T-helper 1 cell (primary cell): ENCODE data around the gene EYA4.

ENCODE experiments used
- DNase-seq, 5 donors: peaks; one replicate each; pipeline ENCODE4 v3.0.0-alpha.2; 2012 to 2020

The EYA4 gene

DNA sequence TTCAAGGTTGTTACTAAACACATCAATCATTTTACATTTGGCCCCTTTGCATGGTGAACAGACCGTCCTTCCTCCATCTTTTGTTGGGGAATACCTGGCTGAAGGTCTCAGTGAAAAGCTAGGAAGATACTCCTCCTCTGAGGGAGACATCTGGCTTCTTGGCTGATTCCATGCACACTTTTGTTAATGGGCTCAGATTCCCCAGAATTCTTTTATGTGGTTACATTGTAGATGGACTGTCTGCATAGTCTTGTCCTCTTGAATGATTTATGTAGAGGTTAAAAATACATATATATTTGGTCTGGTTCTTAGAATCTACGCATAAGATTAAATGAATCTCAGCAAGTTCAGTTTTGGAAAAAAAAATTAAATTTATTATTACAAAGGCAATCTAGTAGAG, 167.0 kb downstream of the EYA4 start:
- DNase-seq: no peak

DNA sequence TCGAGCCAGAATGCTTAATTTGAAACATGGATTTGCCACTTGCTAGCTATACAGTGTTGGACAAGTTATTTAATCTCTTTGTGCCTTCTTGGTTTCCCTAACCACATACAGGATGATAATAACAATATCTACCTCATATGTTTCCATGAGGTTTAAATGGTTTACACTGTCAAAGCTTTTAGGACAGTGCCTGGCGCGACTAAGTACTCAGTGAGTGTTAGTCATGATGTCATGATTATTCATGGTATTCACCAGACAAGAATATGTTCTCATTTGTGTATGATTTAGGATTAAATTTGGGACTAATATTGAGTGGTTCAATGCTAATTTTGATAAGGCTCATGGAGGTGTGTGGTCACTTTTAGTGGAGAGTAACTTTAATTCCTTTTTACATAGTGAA, 167.4 kb downstream of the EYA4 start:
- no peak for DNase-seq

DNA sequence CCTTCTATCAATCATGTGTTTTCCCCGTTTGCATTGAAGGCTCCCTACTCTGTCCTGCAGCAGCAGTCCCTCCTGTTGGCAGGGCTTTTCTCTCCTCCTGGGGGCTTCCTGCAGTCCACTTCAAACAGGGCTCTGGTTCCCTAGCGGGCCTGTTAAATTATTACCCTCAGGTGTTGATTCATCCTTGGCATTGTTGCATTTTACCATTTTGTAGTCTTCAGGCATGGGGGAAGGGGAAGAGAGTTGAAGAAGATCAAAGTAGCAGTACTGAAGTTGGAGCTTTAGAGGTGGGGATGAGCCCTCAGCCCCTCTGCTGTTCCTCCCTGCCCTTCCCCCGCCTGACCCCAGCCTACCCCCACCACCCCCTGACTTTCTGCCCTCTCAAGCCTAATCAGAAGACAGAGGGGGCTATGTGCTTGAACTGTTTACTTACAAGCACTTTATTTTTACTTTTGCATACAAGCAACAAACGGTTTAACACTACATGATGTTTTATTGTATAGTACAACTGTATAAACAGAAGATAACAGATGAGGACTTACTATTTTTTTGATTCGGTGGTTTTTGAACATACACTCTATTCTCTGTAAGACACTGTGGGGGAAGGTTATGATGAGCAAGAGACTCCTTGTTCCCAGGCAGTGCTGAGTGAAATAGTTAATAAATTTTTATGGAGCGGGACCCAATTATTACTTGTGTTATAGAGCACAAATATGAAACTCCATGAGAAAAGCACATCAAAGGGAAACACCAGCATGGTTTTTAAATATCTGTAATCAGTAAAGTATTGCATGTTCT, 169.7 kb downstream of the EYA4 start:
- no peak for DNase-seq

DNA sequence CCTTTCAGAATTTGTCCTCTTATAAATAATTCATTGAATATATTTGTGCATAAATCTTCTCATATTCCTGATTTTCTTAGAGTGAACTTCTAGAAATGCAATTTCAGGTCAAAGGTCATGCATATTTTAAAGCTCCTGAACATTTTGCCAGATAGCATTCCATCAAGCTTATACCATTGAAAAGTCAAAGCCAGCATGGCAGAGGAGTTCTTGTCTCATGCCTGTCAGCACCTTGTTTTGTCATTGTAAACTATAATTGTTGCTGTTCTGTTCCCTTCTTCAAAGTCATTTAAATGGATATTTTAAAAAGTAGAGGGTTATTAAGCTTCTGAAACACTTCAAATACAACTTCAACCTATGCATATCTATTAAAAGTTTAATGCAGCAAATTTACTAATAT, 170.6 kb downstream of the EYA4 start:
- DNase-seq: no peak

DNA sequence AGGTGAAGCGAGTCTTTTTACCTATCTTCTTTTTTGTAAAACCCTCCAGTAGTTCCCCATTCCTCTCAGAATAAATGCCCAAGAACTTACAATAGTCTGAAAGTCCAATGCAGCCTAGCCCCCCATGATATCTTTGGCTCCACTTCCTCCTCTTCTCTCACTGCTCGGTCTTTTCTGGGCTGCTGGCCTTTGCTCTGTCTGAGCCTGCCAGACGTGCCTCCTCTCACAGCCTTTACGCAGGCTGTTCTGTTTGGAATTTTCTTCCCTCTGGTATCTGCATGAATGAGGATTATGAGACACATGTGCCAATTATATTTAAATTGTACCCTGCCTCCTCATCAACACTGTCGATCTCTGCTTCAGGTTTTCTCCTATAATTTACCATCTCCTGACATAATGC, 174.1 kb downstream of the EYA4 start:
- DNase-seq: no peak

DNA sequence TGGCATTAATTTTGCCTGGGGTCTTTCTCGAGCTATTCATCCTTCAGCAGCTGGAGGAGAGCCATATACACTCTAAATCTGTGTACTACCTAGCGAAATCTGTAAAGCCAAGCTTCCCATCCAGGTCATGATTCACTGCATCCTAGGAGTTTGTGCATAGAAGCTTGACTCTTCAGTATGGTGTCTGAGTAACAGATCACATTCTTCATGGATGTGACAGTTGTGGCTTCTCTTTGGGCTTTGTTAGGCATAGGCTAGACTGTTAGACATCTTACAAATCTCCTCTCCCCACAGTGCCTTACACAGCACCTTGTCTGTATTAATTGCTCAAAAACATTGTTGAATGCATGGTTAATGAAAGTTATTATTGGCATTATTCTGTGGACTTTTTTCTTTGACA, 177.0 kb downstream of the EYA4 start:
- DNase-seq: no peak

DNA sequence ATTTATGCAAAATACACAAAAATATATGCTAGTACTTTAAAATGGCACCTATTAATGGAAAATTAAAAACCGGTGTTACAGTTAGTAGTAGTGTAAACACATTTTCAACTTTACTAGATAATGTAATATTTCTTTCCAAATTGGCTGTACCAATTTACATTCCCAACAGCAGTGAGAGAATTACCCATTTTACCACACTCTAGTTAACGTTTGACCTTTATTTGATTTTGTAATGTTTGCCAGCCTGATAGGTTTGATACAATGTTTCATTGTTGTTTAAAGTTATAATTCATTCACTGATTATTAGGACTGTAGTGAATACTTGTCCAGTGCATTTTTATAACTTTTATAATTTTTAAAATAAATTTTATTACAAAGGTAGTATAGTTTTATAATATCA, 182.1 kb downstream of the EYA4 start:
- no peak for DNase-seq

DNA sequence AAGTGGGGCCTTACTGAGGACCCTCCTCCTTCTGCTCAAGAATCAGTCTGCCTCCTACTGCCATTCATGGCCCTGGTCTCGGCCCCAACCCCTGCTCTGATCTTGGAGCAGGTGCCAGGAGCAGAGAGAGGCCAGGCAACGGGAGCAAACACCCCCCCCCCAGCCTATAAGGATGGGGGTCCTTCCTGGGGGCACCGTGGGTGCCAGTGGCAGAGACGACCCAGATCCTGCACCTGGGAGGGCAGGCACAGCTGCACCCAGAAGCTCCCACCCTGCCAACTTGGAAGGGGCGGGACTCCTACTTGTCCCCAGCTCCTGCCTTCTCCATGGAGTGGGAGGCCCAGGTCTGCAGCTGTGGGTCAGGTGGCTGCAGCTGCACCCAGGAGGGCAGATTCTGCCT, 183.2 kb downstream of the EYA4 start:
- DNase-seq: no peak

DNA sequence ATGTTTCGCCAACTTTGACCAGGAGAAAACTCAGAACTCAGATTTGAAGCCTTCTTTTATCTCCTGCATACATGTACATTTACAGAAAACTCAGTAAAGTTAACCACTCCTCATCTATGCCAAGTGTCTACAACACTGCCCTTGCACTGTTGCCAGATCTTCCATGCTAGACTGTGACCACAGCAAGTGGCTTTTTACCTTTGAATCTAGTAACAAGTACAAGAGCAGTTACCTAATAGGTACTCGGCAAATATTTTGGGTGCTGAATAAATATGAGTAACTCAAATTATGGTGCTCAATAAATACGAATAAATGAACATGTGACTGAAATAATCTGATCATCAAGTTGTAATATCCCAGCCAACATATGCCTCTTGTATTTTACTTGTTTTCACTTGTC, 184.9 kb downstream of the EYA4 start:
- no peak for DNase-seq

DNA sequence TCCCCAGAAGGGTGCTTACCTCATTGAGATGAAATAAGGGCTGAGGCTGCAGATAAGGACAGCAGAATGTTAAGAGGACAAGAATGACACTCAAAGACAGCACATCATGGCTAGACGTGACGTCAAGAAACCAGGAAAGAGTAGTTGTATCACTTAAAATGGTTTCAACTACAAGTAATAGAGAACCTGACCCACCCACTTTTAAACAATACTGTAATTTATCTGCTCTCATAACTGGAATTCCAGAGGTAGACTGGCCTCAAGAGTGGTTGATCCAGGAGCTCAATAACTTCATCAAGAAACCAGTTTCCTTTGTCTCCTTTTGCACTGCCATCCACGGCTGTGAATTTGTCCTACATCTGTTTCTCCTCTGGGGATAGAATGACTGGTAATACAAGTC, 187.1 kb downstream of the EYA4 start:
- no peak for DNase-seq

DNA sequence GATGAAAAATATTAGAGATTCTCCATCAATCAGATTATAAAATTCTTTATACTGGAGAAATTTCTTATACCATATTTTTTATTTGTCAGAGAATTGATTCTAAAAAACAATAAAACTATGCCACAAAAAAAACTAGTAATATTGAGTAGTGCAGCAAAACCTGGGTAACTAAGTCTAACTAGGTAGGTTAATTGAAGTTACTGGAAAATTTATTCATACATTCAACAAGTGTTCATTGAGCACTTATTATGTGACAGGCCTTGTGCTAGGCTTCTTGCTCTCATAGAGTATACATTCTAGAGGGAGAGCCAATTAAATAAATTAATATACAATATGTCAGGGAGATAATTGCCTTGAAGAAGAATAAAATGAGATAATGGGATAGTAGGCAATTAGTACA, 189.4 kb downstream of the EYA4 start:
- no peak for DNase-seq

DNA sequence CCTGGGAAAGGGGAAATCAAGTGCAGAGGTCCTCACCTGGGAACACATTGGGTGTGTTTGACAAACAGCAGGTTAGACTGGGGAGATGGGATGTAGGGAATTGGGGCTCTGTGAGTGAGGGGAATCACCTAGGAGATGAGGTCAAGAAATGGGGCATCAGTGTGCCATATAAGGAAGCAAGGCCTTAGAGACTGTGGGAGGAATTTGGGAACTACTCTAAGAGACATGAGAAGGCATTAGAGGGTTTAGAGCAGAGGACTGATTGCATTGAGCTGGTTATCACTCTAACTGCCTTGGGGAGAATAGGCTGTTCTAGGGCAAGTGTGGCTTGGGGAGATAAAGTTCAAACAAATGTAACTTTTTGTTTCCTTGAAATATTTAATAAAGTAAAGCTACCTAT, 189.9 kb downstream of the EYA4 start:
- no peak for DNase-seq

DNA sequence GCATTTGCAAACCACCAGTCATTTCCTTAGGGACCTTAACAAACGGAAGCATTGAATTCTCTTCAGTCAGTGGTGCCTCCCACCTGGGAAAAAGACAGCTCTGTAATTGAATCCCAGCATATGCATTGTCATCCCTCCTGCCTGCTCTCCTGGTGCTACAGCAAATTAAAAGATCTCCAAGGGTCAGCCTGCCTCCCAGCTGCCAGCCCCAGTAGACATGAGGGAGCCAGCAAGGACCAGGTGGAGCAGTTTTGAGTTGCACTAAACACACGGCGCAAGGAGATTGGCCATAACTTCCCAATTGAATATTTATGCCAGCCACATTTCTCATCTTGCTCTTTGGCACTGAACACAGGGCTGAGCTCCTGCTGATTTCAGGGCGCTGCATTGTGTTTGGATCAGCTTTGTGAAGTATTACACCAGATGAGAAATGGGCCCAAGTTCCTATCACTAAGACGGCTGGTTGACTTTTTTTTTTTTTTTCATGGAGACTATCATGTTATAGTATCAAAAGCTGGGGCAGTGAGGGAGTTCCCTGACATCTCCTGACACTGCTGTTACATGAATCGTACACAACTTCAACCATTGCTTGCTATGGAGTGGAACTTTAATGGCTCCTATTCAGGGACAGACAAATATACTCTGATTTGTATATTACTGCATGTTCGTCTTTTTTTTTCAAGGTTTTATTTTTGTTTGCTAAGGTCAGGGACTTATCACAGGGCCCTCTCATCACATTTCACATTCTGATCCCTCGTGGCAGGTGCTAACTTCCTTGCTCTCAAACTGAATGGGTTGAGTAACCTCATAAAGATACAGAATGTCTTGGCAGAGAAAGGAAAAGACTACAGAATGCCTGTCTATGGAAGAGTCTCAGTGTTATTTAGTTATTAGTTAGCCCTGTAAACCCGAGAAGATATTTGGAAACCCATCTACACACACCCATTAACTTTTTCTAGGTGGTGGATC, 191.1 kb downstream of the EYA4 start:
- DNase-seq: no peak

DNA sequence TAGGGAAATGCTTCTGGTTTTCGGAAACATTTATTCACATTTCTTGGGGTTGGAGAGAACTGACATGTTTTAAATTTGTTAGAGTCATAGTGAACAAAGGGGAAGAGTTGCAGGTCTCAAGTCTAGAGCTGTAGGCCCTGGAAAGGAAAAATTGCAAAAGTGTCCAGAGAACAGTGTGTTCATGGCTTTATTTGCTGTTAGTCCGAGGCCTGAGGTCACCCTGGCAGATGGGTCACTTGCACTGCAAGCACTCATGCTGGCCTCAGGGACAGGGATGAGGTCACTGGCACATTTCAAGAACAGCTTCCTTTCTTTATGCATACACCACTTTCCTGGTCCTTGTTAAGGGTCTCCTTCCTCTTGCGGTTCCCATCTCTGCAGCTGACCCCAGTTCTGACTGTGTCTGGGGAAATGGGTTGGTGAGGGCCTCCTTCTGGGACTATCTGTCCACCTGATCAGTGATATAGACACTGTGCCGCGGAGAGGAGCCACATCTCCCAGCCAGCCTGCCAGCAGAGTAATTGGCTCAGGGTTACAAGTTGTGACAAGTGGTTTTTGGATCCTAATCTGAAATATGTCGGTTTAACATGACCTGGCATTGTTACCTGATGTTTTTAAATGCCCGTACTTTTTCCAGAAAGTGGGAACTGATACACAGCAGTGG, 194.0 kb downstream of the EYA4 start:
- no peak for DNase-seq

DNA sequence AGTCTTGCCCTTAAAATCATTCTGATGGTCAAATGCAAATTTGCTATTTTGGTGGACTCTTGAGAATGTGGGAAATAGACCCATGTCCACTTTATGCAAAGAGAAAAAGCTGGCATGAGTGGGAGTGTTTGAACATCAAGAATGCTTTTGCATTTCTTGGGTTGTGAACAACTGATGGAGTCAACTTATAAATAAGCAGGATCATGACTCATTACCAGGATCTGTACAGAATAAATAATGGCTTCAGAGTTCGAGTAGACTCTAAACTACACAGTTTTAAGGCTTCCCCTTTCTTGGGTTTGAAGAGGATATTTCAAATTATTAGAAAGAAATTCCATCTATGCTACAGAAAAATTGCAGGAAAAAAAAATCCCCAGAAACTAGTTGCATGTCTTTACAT, 195.5 kb downstream of the EYA4 start:
- no peak for DNase-seq

DNA sequence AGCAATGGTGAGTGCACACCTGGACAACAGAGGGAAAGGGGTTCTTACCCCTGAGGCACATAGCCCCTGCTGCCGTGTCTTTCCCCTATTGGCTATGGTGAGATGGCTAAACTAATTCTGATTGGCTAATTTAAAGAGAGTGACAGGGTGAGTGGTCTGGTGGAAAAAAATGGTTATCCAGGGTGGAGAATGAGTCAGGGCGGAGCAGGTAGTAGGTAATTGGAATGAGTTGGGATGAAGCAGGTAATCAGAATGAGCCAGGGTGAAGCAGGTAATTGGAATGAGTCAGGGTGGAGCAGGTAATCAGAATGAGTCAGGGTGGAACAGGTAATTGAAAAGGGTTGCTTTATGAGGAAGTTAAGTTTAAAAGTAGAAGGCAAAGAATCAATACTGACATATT, 200.3 kb downstream of the EYA4 start:
- DNase-seq: no peak

DNA sequence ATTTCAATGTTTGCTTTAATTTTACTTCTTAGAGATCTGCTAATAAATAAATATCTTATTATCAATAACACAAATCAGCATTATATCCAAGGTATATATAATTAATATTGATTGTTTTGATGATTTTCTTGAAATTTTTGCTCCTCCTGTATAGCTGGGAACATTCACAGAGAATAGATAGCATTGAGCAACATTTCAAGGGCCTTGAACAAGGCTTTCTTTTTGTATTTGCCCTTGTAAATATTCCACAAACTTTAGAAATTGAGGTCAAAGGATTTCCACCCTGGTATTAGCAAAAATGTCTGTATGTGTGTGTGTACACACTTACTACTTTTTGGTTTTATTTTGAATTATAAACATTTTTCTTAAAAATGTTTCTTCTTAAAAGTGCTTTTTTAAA, 205.6 kb downstream of the EYA4 start:
- no peak for DNase-seq

DNA sequence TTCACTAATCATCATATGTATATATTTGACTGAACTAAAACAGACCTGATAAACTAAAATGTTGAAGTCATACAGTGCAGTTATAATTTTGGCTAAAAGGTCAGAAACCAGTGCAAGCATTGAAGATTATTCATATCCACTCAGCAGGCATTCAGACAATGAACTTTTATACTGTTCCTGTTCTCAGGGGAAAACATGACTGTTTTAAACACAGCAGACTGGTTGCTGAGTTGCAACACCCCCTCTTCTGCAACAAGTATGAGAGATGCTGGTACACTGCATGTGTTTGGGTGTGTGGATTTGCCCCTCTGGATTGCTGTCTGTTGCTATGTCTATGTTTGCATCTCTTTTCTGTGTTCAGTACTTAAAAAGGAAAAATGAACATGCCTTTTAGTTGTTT, 206.8 kb downstream of the EYA4 start:
- DNase-seq: no peak

DNA sequence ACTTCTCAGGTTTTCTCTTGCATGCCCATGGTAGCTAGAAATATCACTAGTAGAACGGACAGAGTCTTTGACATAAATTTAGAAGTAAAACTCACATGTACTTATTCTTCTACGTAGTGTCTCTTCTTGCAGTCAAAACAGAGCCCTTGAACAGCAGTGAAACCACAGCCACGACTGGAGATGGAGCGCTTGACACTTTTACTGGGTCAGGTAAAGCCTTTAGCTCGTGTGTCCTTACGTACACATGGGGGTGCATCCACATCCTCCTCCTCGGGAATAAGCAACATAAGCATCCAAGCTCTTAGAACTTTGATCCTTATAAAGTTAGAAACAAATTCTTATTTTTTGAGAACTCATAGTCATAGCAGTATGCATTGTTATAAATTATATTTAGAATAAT, 215.3 kb downstream of the EYA4 start:
- DNase-seq: no peak

DNA sequence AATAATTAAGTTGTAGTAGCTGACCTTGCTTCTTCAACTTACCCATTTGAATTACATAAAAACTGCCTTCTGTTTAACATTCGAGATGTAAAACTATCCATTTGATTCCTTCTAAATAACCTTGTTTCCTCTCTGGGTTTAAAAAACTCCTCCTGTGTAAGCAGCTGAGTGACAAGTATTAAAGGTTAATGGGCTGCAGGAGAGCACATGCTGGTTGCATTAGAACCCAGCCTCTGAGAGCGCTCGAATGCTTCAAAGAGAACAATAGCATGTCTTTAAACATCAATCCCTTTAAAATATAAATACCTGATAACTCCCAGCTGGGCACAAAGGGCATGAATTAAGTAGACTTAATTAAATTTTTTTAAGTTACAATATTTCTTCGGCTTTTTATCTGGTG, 215.8 kb downstream of the EYA4 start:
- no peak for DNase-seq

DNA sequence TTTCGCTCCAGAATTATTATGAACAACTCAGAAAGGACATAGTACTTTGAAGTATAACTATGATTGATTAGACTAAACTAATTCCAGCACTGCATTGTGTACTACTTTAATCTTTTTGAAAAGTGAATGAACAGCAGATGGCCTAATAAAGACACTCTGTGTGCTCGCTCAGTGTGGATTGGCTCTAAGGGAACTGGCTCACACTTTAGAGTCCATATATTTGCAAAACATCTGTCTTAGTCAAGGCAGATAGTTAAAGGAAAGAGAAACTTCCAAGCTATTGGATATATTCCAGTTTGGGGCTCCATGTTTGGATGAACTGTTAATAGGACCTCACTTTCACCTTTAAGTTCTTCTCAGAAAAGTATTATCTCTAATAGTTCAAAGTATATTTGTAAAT, 218.9 kb downstream of the EYA4 start:
- no peak for DNase-seq

DNA sequence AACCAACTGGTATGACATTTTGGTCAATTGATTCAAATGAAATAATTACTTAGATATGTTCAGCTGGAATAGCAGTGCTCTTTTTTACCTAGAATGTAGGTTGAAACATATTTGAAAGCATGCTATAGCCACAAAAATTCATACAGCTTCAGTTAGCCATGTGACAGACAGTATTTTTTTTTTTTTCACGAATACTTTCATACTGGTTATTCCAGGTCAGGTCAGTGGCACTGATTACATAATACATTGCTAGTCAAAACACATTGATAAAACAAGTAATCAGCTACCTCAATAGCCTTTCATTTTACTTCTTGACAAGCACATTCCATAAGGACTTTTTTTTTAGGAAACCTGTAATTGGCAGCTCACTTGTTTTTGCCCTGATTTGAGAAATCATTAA, 222.6 kb downstream of the EYA4 start:
- DNase-seq: no peak

DNA sequence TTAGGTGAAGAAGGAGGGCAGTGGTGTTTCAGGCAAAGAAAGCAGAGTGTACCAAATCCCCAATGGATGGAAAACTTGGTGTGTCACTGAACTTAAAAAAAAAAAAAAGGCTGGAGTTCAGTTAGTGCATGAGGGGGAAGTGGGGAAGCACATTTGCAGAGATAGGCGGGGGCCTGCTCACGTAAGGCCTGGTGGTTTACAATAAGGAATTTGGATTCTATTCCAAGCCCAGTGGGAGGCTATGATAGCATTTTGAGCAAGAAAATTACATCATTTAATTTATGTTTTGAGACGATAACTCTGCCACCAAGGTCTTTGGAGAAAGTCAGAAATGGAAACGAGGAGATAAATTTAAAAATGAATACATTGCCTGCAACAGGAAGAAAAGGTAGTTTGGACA, 225.5 kb downstream of the EYA4 start:
- no peak for DNase-seq
